ENCODE results near the gene TNPO3.
"Not testable (repeated sequence)": the region's sequence is repeated elsewhere in the genome, so short reads cannot be mapped to it uniquely, and the experiment has no call there.

GRCh38 chr7:128994560-128994959 is 60.4 kb downstream of the TNPO3 start:
- TF ChIP-seq CTCF (conservative IDR thresholded peaks at IDR 0.05 in 1 of 2, IDR thresholded peaks at IDR 0.05 in 1 of 2; ENCODE audit: extremely low read depth in 1 of 2, insufficient read depth in 1 of 2, low read depth in 1 of 2, low read length in 2 of 2); EZH2 (IDR thresholded peaks at IDR 0.05; ENCODE audit: borderline replicate concordance, low read length): not testable (repeated sequence)
